ENCODE measurements around the gene LUM. TPM values are rescaled to one million over a fixed set of nuclear protein-coding genes. Genes with fewer than 3 reads are reported as not detected.

LUM gene
- total and polyA plus RNA-seq, 2 donors from 2014 or later: 102 to 185 TPM

DNA sequence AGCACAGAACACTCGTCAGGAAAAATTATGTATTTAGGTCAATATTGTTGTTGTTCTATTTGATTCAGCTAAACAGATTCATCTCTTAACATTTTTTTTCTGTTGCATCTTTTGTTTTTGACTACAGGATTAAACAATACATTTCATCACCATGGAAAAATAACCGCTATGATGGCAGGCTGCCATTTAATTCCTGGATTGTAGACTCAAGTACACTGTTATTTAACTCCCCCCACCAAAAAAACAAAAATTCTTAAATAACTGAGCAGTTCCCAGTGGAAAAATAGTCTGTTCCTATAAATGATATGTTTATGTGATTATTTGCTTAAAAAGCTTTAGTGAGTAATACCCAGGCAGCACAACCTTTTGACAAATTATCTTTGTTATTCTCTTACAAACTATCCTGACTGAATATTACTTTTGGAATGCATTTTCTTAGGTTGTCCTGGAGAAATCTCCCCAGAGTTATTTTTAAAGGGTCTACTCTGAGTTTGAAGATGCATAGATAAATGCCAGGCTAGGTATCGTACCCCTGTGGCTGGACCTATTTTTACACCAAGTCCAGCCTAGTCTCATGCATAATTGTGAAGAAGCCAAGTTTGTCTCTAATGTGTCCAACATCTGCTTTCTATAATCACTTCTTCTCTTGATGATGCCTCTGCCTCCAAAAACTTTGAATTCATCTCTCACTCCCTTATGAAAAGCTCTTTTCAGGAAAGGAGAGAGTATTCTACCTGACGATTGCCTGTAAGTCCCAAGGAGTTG lies 57.2 kb downstream of the LUM start:
- no peak for TF ChIP-seq CTCF (IDR thresholded peaks at IDR 0.05; ENCODE audit: borderline replicate concordance, extremely low read depth, insufficient read depth)
- no peaks in the 10 kb centered on the region for H3K27me3 ChIP-seq (ENCODE audit: control insufficient read depth, insufficient read depth, low read length)
- H3K4me3 ChIP-seq (ENCODE audit: low read length in 3 of 3): no peak overlapping the region
- no peaks in the 10 kb centered on the region for H3K9me3 ChIP-seq (ENCODE audit: control insufficient read depth in 2 of 3, insufficient read depth in 1 of 3, low read length in 3 of 3)
- H3K4me1 ChIP-seq (ENCODE audit: control insufficient read depth in 2 of 3, insufficient read depth in 2 of 3, low read depth in 1 of 3, low read length in 3 of 3): no peaks in the 10 kb centered on the region
- H3K36me3 ChIP-seq (ENCODE audit: control insufficient read depth in 2 of 3, insufficient read depth in 3 of 3, low read length in 3 of 3): no peaks in the 10 kb centered on the region
- no peak for FAIRE-seq
- H3K27ac ChIP-seq (ENCODE audit: low read depth in 2 of 2, low read length in 2 of 2): no peak overlapping the region
- no peak overlapping the region for H3K9ac ChIP-seq (ENCODE audit: low read length in 3 of 3)
- peak in 1 of 5 donors; percentile 40 for DNase-seq
- intact Hi-C loops (cut with DNase I): no loop called here

Other genes starting within 250 kb of the LUM start
- not detected for gene CCER1, start 156.3 kb downstream of the LUM start, total RNA-seq
- gene CCER1, start 156.3 kb downstream of the LUM start, polyA plus RNA-seq (ENCODE audit: insufficient read depth, low read depth, low replicate concordance): not detected
- gene EPYC, start 106.5 kb downstream of the LUM start, total RNA-seq: not detected
- not detected for gene EPYC, start 106.5 kb downstream of the LUM start, polyA plus RNA-seq (ENCODE audit: insufficient read depth, low read depth, low replicate concordance)
- gene KERA, start 53.5 kb downstream of the LUM start, total RNA-seq: not detected
- not detected for gene KERA, start 53.5 kb downstream of the LUM start, polyA plus RNA-seq (ENCODE audit: insufficient read depth, low read depth, low replicate concordance)
- 317 TPM for gene DCN, start 71.3 kb upstream of the LUM start, total RNA-seq
- gene DCN, start 71.3 kb upstream of the LUM start, polyA plus RNA-seq (ENCODE audit: insufficient read depth, low read depth, low replicate concordance): 239 TPM

Measured in kidney (tissue), 14 donors.